EH (cell line): ENCODE data around the gene PTPRN2.

Experiments used
- DNase-seq: peaks from one replicate; pipeline ENCODE4 v3.0.0-alpha.2; 2015; ENCODE audit warnings: low read depth

PTPRN2 gene

GRCh38 chr7:158576050-158576762 is 11.4 kb downstream of the PTPRN2 start:
- no peak for DNase-seq

GRCh38 chr7:158574308-158575036 is 13.2 kb downstream of the PTPRN2 start:
- no peak for DNase-seq

GRCh38 chr7:158573310-158573709 is 14.3 kb downstream of the PTPRN2 start:
- no peak for DNase-seq

- DNase-seq, result peak; percentile 5
Observed at GRCh38 chr7:158572000-158572828, 15.4 kb downstream of the PTPRN2 start.

GRCh38 chr7:158570449-158571170 is 17.0 kb downstream of the PTPRN2 start:
- no peak for DNase-seq

GRCh38 chr7:158569858-158570323 is 17.7 kb downstream of the PTPRN2 start:
- no peak for DNase-seq

GRCh38 chr7:158568974-158569857 is 18.4 kb downstream of the PTPRN2 start:
- no peak for DNase-seq

DNA sequence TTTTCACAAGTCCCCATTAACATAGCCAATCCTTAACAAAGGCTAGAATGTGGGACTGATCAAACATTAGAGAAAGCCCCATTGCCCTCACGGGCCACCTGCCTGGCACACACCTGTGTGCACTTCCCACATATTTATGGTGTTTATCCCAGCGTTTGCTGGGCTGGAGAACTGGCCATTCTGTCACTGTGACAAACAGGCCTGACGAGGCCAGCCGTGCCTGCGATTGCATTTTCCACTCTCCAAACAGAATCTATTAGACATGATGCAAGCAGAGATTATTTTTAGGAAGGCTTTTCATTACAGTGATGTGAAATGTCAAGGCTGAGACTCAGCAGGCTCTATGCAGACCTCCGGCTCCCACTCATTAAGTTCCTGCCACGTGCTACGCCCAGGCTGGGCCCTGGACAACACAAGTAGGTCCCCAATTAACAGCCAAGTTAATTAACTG is 20.4 kb downstream of the PTPRN2 start:
- no peak for DNase-seq

GRCh38 chr7:158564663-158565035 is 23.0 kb downstream of the PTPRN2 start:
- no peak for DNase-seq

DNA sequence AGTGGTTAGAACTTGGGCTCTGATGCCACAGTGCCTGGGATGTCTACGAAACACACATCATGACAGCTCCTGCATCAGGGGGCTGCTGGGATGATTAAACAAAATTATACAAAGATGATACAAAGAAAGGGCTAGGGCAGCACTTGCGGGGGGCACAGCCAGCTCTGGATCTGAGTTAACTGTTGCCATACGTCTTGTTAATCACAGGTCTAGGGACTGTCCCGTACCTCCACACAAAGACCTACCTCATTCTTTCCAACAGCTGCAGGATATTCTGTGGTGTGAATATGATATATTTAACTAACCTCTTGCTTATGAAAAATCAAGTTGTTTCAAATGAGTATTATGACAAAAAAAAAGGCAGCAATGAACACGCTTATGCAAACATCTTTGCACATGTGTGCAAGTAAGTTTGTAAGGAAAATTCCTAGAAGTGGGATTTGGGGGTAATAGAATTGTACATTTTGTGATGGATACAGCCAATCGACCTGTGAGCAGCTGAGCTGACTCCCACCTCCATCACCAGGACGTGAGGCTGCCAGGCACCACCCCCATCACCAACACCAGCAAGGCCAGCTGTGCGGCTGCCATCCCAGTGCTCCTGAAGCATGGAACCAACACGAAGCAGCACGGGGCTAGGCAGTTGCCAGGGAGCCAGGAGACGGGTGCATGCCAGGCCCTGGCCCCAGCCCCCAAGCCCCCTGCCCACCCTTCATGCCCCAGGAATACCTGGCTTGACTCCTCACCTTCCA is 23.5 kb downstream of the PTPRN2 start:
- no peak for DNase-seq

- DNase-seq, result no peak
Observed at GRCh38 chr7:158563051-158563450, 24.6 kb downstream of the PTPRN2 start.

GRCh38 chr7:158562517-158562916 is 25.1 kb downstream of the PTPRN2 start:
- no peak for DNase-seq

GRCh38 chr7:158561659-158562058 is 26.0 kb downstream of the PTPRN2 start:
- DNase-seq, result no peak

- no peak for DNase-seq
Observed at GRCh38 chr7:158560386-158560785, 27.2 kb downstream of the PTPRN2 start.

DNA sequence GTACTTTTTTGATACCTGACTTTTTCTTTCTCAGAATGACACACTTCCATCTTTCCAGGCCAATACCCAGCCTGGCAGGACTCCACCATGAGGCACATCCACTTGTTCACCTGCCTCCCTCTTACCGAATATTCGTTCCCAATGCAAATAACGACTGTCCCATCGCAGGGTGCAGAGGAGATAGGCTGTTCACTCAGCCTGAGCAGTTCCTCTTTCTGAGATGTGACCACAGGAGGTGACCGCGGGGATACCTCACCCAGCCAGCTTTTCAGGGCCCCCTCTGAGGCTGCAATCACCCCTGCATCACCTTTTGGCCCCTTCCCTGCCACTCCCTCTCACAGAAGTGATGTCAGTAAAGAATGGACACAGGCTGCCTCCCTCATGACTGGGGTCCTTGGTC is 28.3 kb downstream of the PTPRN2 start:
- DNase-seq, result no peak

DNA sequence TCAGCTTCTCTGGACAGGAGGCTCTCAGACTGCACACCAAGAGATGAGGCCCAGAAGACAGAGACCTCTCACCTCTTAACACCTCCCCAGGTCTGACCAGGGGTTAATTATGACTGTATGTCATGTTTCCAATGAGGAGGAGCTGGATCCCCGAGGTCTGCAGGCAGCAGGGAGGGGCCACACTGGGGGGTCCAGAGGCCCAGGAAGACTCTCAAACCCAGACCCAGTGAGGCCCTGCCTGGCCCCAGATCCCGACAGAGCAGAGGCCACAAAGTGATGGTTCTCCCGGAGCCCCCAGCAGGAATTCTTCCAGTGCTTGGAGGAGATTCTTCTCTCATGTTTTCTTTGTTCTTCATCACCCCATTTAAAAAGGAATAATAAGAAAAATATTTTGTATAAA is 28.8 kb downstream of the PTPRN2 start:
- DNase-seq, result no peak

GRCh38 chr7:158557441-158557755 is 30.2 kb downstream of the PTPRN2 start:
- DNase-seq, result no peak

- no peak for DNase-seq
Observed at GRCh38 chr7:158556721-158557440, 30.7 kb downstream of the PTPRN2 start.

DNA sequence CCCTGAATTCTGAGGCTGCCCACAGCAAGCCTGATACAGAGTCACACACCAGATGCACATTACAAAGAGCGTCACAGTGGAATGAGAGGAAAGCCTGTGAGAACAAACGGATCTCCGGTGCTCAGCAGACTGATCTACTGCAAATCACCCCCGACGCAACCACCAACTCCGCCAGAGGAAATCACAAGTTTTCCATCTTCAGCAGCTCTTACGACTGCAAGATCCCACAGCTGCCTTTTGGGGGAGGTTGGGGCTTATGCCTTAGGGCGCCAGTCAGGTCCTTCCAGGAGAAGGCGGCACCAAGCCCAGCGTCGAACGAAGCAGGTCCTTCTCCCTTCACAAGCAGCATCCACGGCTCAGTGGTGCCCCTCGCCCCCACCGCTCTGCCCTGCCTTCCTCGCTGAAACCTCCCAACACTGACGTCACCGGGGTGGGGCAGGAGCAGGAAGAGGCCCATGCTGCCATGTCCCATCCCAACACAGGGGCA is 32.5 kb downstream of the PTPRN2 start:
- DNase-seq, result no peak
